H1 (cell line): Measurements from ENCODE around the gene BABAM2. TPM values are rescaled to one million over a fixed set of nuclear protein-coding genes. Genes with fewer than 3 reads are reported as not detected.
A peak's percentile ranks its signal among the peaks of the same experiment; 100 is the strongest.

Experiments
- CTCF ChIA-PET: fragments of 300-600 bp; sonication (Branson Sonifier 250); formaldehyde crosslinking; loops from one replicate; lab custom pipeline; 2021; ENCODE audit not compliant: partially characterized antibody; lab: Charles Lee
- POLR2A ChIA-PET: fragments of 300-600 bp; sonication (Branson Sonifier 250); formaldehyde crosslinking; loops from one replicate; lab custom pipeline; 2021; ENCODE audit warnings: inconsistent platforms; ENCODE audit not compliant: partially characterized antibody; lab: Charles Lee
- DNase-seq, 2 experiments: peaks; one replicate each; pipeline versions ENCODE4 v3.0.0 to v3.0.0-alpha.2; 2010 to 2022; ENCODE audit warnings: low spot score in 2 of 2, low read depth in 1 of 2, mixed read lengths in 1 of 2
- FAIRE-seq: peaks from 2 replicates; lab custom pipeline; 2011; peaks lifted over from hg19 to GRCh38; lab: Jason Lieb, UNC
- H2AFZ ChIP-seq: 2 replicates; pipeline ENCODE4 v1.8.1; 2012; ENCODE audit warnings: low read length, inconsistent platforms
- H2AK5ac ChIP-seq: 2 replicates; pipeline ENCODE4 v1.6.1; 2013; ENCODE audit warnings: low read depth, low read length
- H2BK120ac ChIP-seq: replicated peaks from 2 replicates; pipeline ENCODE3; 2013; ENCODE audit warnings: low read depth, low read length, inconsistent platforms
- H2BK12ac ChIP-seq: 2 replicates; pipeline ENCODE4 v1.6.1; 2013; ENCODE audit warnings: low read depth, low read length
- H2BK15ac ChIP-seq: 2 replicates; pipeline ENCODE4 v1.6.1; 2013; ENCODE audit warnings: low read length
- H2BK20ac ChIP-seq: 2 replicates; pipeline ENCODE4 v1.6.1; 2013; ENCODE audit warnings: low read length
- H2BK5ac ChIP-seq: 2 replicates; pipeline ENCODE4 v1.6.1; 2013; ENCODE audit warnings: low read depth, low read length
- H3K14ac ChIP-seq: 2 replicates; pipeline ENCODE4 v1.6.1; 2013; ENCODE audit warnings: inconsistent platforms; ENCODE audit not compliant: insufficient read length
- H3K18ac ChIP-seq: 2 replicates; pipeline ENCODE4 v1.6.1; 2013; ENCODE audit warnings: low read length; ENCODE audit errors: extremely low read depth
- H3K23ac ChIP-seq: 2 replicates; pipeline ENCODE4 v1.6.1; 2013; ENCODE audit warnings: inconsistent platforms; ENCODE audit not compliant: insufficient read length
- H3K23me2 ChIP-seq: 2 replicates; pipeline ENCODE4 v1.6.1; 2013; ENCODE audit warnings: low read depth, low read length
- H3K27ac ChIP-seq: 2 replicates; pipeline ENCODE4 v1.6.1; 2011; ENCODE audit warnings: low read depth, low read length, inconsistent platforms
- H3K27me3 ChIP-seq, 4 experiments: replicated peaks in 1 of 4; 1 replicate in 1 of 4; 2 replicates in 3 of 4; pipeline versions ENCODE4 v1.6.1 to v1.8.1; 2011 to 2013; ENCODE audit warnings: low read length in 3 of 4, mild to moderate bottlenecking in 3 of 4, inconsistent platforms in 2 of 4, mixed read lengths in 2 of 4, moderate library complexity in 1 of 4; ENCODE audit not compliant: control insufficient read depth in 3 of 4, insufficient read depth in 3 of 4; ENCODE audit errors: extremely low read depth in 1 of 4
- H3K36me3 ChIP-seq, 4 experiments: 2 replicates each; pipeline versions ENCODE4 v1.6.1 to v1.8.1; 2011 to 2013; ENCODE audit warnings: mild to moderate bottlenecking in 4 of 4, low read length in 3 of 4, moderate library complexity in 2 of 4, control low read depth in 1 of 4, inconsistent platforms in 1 of 4; ENCODE audit not compliant: insufficient read depth in 4 of 4, control insufficient read depth in 2 of 4
- H3K4ac ChIP-seq: replicated peaks from 2 replicates; pipeline ENCODE3; 2013; ENCODE audit warnings: low read length, low read depth, mixed read lengths, inconsistent platforms; ENCODE audit not compliant: insufficient read length
- H3K4me1 ChIP-seq, 4 experiments: replicated peaks in 1 of 4; 1 replicate in 1 of 4; 2 replicates in 3 of 4; pipeline versions ENCODE4 v1.6.1 to v1.8.1; 2011 to 2013; ENCODE audit warnings: low read length in 3 of 4, inconsistent platforms in 2 of 4, mixed read lengths in 1 of 4; ENCODE audit not compliant: insufficient read depth in 4 of 4, control insufficient read depth in 3 of 4
- H3K4me2 ChIP-seq, 2 experiments: 2 replicates each; pipeline versions ENCODE4 v1.6.1 to v1.8.1; 2011 to 2013; ENCODE audit warnings: low read depth in 2 of 2, low read length in 2 of 2, control low read depth in 1 of 2, inconsistent platforms in 1 of 2, mild to moderate bottlenecking in 1 of 2; ENCODE audit not compliant: insufficient read depth in 1 of 2
- H3K4me3 ChIP-seq, 4 experiments: fragments of 200-600, 300-600 bp in 1 of 4; sonication (generic), shearing (Covaris generic), sonication (Bioruptor Twin) in 1 of 4; 2 replicates each; pipeline versions ENCODE4 v1.5.1 to v1.8.1; 2011 to 2016; ENCODE audit warnings: low read length in 4 of 4, low read depth in 3 of 4, control low read depth in 2 of 4, inconsistent platforms in 2 of 4, mild to moderate bottlenecking in 2 of 4, mixed read lengths in 1 of 4, moderate library complexity in 1 of 4; ENCODE audit not compliant: insufficient read depth in 2 of 4; ENCODE audit errors: extremely low read depth in 1 of 4
- H3K56ac ChIP-seq: replicated peaks from 2 replicates; pipeline ENCODE3; 2013; ENCODE audit warnings: low read depth, mild to moderate bottlenecking, mixed read lengths, low read length, inconsistent platforms; ENCODE audit not compliant: insufficient read length
- H3K79me1 ChIP-seq: 2 replicates; pipeline ENCODE4 v1.6.1; 2013; ENCODE audit warnings: low read depth, low read length, control low read depth
- H3K79me2 ChIP-seq, 2 experiments: 2 replicates each; pipeline versions ENCODE4 v1.6.1 to v1.8.1; 2012 to 2013; ENCODE audit warnings: low read length in 2 of 2, mild to moderate bottlenecking in 2 of 2, inconsistent platforms in 1 of 2; ENCODE audit not compliant: insufficient read depth in 2 of 2, control insufficient read depth in 1 of 2
- H3K9ac ChIP-seq, 4 experiments: replicated peaks in 1 of 4; 1 replicate in 1 of 4; 2 replicates in 3 of 4; pipeline versions ENCODE4 v1.6.1 to v1.8.1; 2011 to 2013; ENCODE audit warnings: low read depth in 3 of 4, low read length in 3 of 4, control low read depth in 2 of 4, mild to moderate bottlenecking in 2 of 4, moderate library complexity in 2 of 4, inconsistent platforms in 1 of 4; ENCODE audit errors: extremely low read depth in 1 of 4
- H3K9me3 ChIP-seq, 2 experiments: 2 replicates each; pipeline versions ENCODE4 v1.6.1 to v1.8.1; 2012 to 2013; ENCODE audit warnings: mild to moderate bottlenecking in 2 of 2, moderate library complexity in 2 of 2, control low read depth in 1 of 2, inconsistent platforms in 1 of 2, low read depth in 1 of 2, low read length in 1 of 2, mixed read lengths in 1 of 2; ENCODE audit not compliant: insufficient read depth in 2 of 2
- H4K20me1 ChIP-seq, 2 experiments: replicated peaks in 1 of 2; 2 replicates each; pipeline versions ENCODE3 to v1.8.1; 2011 to 2013; ENCODE audit warnings: inconsistent platforms in 2 of 2, low read length in 2 of 2, mild to moderate bottlenecking in 1 of 2; ENCODE audit not compliant: insufficient read depth in 2 of 2, control insufficient read depth in 1 of 2
- H4K5ac ChIP-seq: 2 replicates; pipeline ENCODE4 v1.6.1; 2013; ENCODE audit warnings: low read length, low read depth, mixed read lengths, inconsistent platforms; ENCODE audit not compliant: insufficient read length
- H4K8ac ChIP-seq: 2 replicates; pipeline ENCODE4 v1.8.0; 2013; ENCODE audit warnings: mild to moderate bottlenecking, moderate library complexity, low read length, inconsistent platforms; ENCODE audit not compliant: insufficient read depth; ENCODE audit errors: extremely low read depth
- H4K91ac ChIP-seq: replicated peaks from 2 replicates; pipeline ENCODE3; 2013; ENCODE audit warnings: low read length, mixed read lengths, inconsistent platforms; ENCODE audit not compliant: insufficient read length
- CHD2 ChIP-seq: IDR thresholded peaks from 2 replicates; pipeline ENCODE4 v1.6.1; 2012; ENCODE audit warnings: low read length, improper control_type of control experiment
- CREB1 ChIP-seq: IDR thresholded peaks from 2 replicates; pipeline ENCODE4 v1.6.1; 2012; ENCODE audit warnings: inconsistent platforms
- FOSL1 ChIP-seq: IDR thresholded peaks from 2 replicates; pipeline ENCODE4 v1.6.1; 2011; ENCODE audit warnings: mild to moderate bottlenecking, low read depth, low read length, moderate library complexity; ENCODE audit not compliant: insufficient read depth
- GTF2F1 ChIP-seq: IDR thresholded peaks from 2 replicates; pipeline ENCODE4 v1.6.1; 2012; ENCODE audit warnings: low read depth, low read length, improper control_type of control experiment, borderline replicate concordance
- HDAC2 ChIP-seq, 2 experiments: fragments of 300-600 bp in 1 of 2; sonication (generic) in 1 of 2; IDR thresholded peaks; 2 replicates each; pipeline ENCODE4 v1.6.1; 2011 to 2012; ENCODE audit warnings: low read depth in 2 of 2, low read length in 2 of 2, mild to moderate bottlenecking in 2 of 2, moderate library complexity in 2 of 2, borderline replicate concordance in 1 of 2, inconsistent platforms in 1 of 2
- JUN ChIP-seq: IDR thresholded peaks from 2 replicates; pipeline ENCODE4 v1.6.1; 2011; ENCODE audit warnings: low read depth, mild to moderate bottlenecking, improper control_type of control experiment, low read length
- KDM5A ChIP-seq: fragments of 200-600 bp; IDR thresholded peaks from 2 replicates; pipeline ENCODE4 v1.7.1; 2012; ENCODE audit warnings: mild to moderate bottlenecking, low read length, inconsistent platforms, mixed read lengths
- MAFK ChIP-seq: IDR thresholded peaks from 2 replicates; pipeline ENCODE4 v1.6.1; 2012; ENCODE audit warnings: low read depth, mild to moderate bottlenecking, improper control_type of control experiment, low read length
- POLR2AphosphoS5 ChIP-seq: IDR thresholded peaks from 2 replicates; pipeline ENCODE4 v1.6.1; 2011; ENCODE audit warnings: low read depth, low read length
- RAD21 ChIP-seq, 2 experiments: IDR thresholded peaks in 1 of 2; conservative IDR thresholded peaks in 1 of 2; 2 replicates each; pipeline ENCODE4 v1.6.1; 2011; ENCODE audit warnings: low read depth in 2 of 2, low read length in 2 of 2, improper control_type of control experiment in 1 of 2, inconsistent platforms in 1 of 2, mild to moderate bottlenecking in 1 of 2, moderate library complexity in 1 of 2
- RBBP5 ChIP-seq: IDR thresholded peaks from 2 replicates; pipeline ENCODE4 v1.7.1; 2012; ENCODE audit warnings: low read depth, mild to moderate bottlenecking, inconsistent platforms, low read length, moderate library complexity, borderline replicate concordance
- RNF2 ChIP-seq: fragments of 200-900, 300-1000 bp; sonication (generic); IDR thresholded peaks from 2 replicates; pipeline ENCODE4 v1.7.1; 2016; ENCODE audit warnings: borderline replicate concordance, low read depth, mild to moderate bottlenecking, antibody characterized with exemption, low read length; ENCODE audit not compliant: poor library complexity, severe bottlenecking; ENCODE audit errors: missing control alignments
- WGBS, 2 experiments: shearing (Covaris generic) in 1 of 2; methylation state at CpG; one replicate each; pipeline versions ENCODE4 v1.1.6 to v1.1.7; 2013 to 2015; ENCODE audit warnings: low lambda C conversion rate in 2 of 2, mixed read lengths in 2 of 2, inconsistent platforms in 1 of 2, low coverage in 1 of 2, missing lambda C conversion rate in 1 of 2; ENCODE audit not compliant: insufficient replicate concordance in 2 of 2, insufficient coverage in 1 of 2, insufficient read length in 1 of 2; ENCODE audit errors: extremely low coverage in 1 of 2, missing lambda C conversion rate in 1 of 2; 5-methylcytosine and 5-hydroxymethylcytosine counted together
- polyA plus RNA-seq, 7 experiments: library from polyadenylated mRNA; depleted of rRNA in 3 of 7; stranded (reverse) in 5 of 7; unstranded in 2 of 7; fragments of >200 nt in 5 of 7; fragments of 200-250 nt in 2 of 7; gene quantifications; 1 replicate in 5 of 7; 2 replicates in 1 of 7; 4 replicates in 1 of 7; pipeline versions ENCODE4 v1.2.1 to v1.2.3, GENCODE V29; 2011 to 2013; ENCODE audit warnings: missing spikeins in 2 of 7, mixed read lengths in 2 of 7
- total RNA-seq: library from RNA; stranded (reverse); fragmentation: NEBNext Ultra II Directional; extraction: Animal tissue kit (Norgen Biotek cat#: 25700); gene quantifications from 2 replicates; pipeline ENCODE4 v1.2.1, GENCODE V29; 2021
- TF ChIP-seq, protein P1 (sequence below): IDR thresholded peaks from 2 replicates; pipeline ENCODE4 v1.6.1; 2012; ENCODE audit warnings: inconsistent platforms

The BABAM2 gene
- total and polyA plus RNA-seq, 2 of the 8 experiments (the other 6 are each of a cell fraction or from before 2014, with no cell fraction given), result 15.8 to 20.9 TPM

DNA sequence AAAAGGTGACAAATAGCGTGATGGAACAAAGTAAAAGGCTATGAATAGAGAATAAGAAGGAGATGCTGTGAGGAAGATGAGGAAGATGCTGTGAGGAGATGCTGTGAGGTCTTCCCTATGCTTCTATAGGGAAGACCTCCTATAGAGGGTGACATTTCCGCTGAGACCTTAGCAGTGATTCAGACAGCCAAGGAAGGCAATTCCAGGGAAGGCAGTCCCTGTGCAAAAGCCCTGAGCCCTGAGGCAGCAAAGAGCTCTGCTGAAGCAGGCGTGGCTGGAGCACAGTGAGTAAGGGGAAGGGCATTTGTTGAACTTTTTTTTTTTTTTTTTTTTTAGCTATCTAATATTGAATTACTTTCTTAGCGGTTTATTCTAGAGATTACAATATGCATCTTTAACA, 359.5 kb downstream of the BABAM2 start:
- H2AK5ac ChIP-seq, result no peak overlapping the region
- H3K18ac ChIP-seq, result no peak overlapping the region
- no peak overlapping the region for H4K91ac ChIP-seq
- 80% methylated on average over 4 of the region's 4 CpGs; no CpG with 5 or more reads in 1 of the 2 experiments for WGBS, 2 experiments
- no peaks in the 10 kb centered on the region for H3K23me2 ChIP-seq
- CTCF ChIA-PET, result interaction anchor here (1.1 to 1.9 kb wide), 3 partner anchors 26 to 111 kb away, joined by 3 to 5 read pairs (median 3); no protein-coding TSS in a partner anchor
- no peak overlapping the region for H2BK15ac ChIP-seq
- H3K4me3 ChIP-seq, result no peak overlapping the region
- no peaks in the 10 kb centered on the region for H3K27me3 ChIP-seq
- H3K79me2 ChIP-seq, result no peaks in the 10 kb centered on the region
- no peak overlapping the region for H3K27ac ChIP-seq
- H2BK120ac ChIP-seq, result no peak overlapping the region
- no peak overlapping the region for H3K4me2 ChIP-seq
- H2BK5ac ChIP-seq, result no peak overlapping the region
- H2AFZ ChIP-seq, result no peak overlapping the region
- no peaks in the 10 kb centered on the region for H3K4me1 ChIP-seq
- no peak overlapping the region for H4K8ac ChIP-seq
- H3K9me3 ChIP-seq, result no peaks in the 10 kb centered on the region
- DNase-seq, result peak in 1 of 2 experiments; percentile 43
- POLR2A ChIA-PET, result no interaction called here
- H3K4ac ChIP-seq, result no peak overlapping the region
- H3K23ac ChIP-seq, result no peak overlapping the region
- H3K14ac ChIP-seq, result no peak overlapping the region
- H3K9ac ChIP-seq, result no peak overlapping the region
- H2BK12ac ChIP-seq, result no peak overlapping the region
- H4K20me1 ChIP-seq, result no peaks in the 10 kb centered on the region
- H3K56ac ChIP-seq, result no peak overlapping the region
- no peak for FAIRE-seq
- H2BK20ac ChIP-seq, result no peak overlapping the region
- no peaks in the 10 kb centered on the region for H3K79me1 ChIP-seq
- no peaks in the 10 kb centered on the region; a peak in 1 of 8 replicates for H3K36me3 ChIP-seq
- H4K5ac ChIP-seq, result no peak overlapping the region
- TF ChIP-seq CHD2, result no peak
- TF ChIP-seq KDM5A, result no peak
- TF ChIP-seq RAD21 (IDR thresholded peaks at IDR 0.05 in 1 of 2, conservative IDR thresholded peaks at IDR 0.05 in 1 of 2; ENCODE audit: low read depth in 2 of 2, low read length in 2 of 2), result no peak
- TF ChIP-seq RNF2, result no peak
- TF ChIP-seq RBBP5, result no peak
- TF ChIP-seq MAFK, result no peak
- no peak for TF ChIP-seq CREB1
- TF ChIP-seq JUN, result no peak
- TF ChIP-seq FOSL1, result no peak
- TF ChIP-seq, protein P1, sequence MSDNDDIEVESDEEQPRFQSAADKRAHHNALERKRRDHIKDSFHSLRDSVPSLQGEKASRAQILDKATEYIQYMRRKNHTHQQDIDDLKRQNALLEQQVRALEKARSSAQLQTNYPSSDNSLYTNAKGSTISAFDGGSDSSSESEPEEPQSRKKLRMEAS, result no peak
- TF ChIP-seq GTF2F1, result no peak
- TF ChIP-seq POLR2AphosphoS5, result no peak
- no peak for TF ChIP-seq HDAC2 (IDR thresholded peaks at IDR 0.05; ENCODE audit: borderline replicate concordance in 1 of 2, low read depth in 2 of 2, low read length in 2 of 2)
